Osteoblast (primary cell): ENCODE data around the gene GNG2. TPM values are rescaled to one million over a fixed set of nuclear protein-coding genes. Genes with fewer than 3 reads are reported as not detected.

Experiments used
- DNase-seq: peaks from one replicate; pipeline ENCODE4 v3.0.0; 2011; ENCODE audit warnings: low spot score, mixed read lengths; ENCODE audit not compliant: insufficient read length; ENCODE audit errors: missing footprints
- H2AFZ ChIP-seq: 2 replicates; pipeline ENCODE4 v1.6.0; 2011; ENCODE audit warnings: mild to moderate bottlenecking, low read length
- H3K27ac ChIP-seq: 2 replicates; pipeline ENCODE4 v1.5.1; 2011; ENCODE audit warnings: mild to moderate bottlenecking, low read depth, low read length, moderate library complexity
- H3K27me3 ChIP-seq: 2 replicates; pipeline ENCODE4 v1.6.0; 2012; ENCODE audit warnings: mild to moderate bottlenecking, control low read depth, inconsistent platforms, low read length, moderate library complexity; ENCODE audit not compliant: insufficient read depth
- H3K36me3 ChIP-seq: 2 replicates; pipeline ENCODE4 v1.5.1; 2011; ENCODE audit warnings: mild to moderate bottlenecking, low read length, control low read depth, moderate library complexity; ENCODE audit not compliant: insufficient read depth
- H3K4me1 ChIP-seq: 2 replicates; pipeline ENCODE4 v1.5.1; 2011; ENCODE audit warnings: mild to moderate bottlenecking, low read length, control low read depth, moderate library complexity; ENCODE audit not compliant: insufficient read depth
- H3K4me2 ChIP-seq: 2 replicates; pipeline ENCODE4 v1.6.0; 2011; ENCODE audit warnings: mild to moderate bottlenecking, low read length; ENCODE audit not compliant: insufficient read depth
- H3K4me3 ChIP-seq: fragments of 200-600 bp; sonication (generic); 3 replicates; pipeline ENCODE4 v1.5.1; 2012; ENCODE audit warnings: mild to moderate bottlenecking, low read length, inconsistent platforms; ENCODE audit not compliant: insufficient read depth
- H3K79me2 ChIP-seq: 2 replicates; pipeline ENCODE4 v1.6.0; 2012; ENCODE audit warnings: mild to moderate bottlenecking, low read length, control low read depth, inconsistent platforms; ENCODE audit not compliant: insufficient read depth
- H3K9me3 ChIP-seq: 2 replicates; pipeline ENCODE4 v1.5.1; 2011; ENCODE audit warnings: low read depth, low read length, control low read depth
- H4K20me1 ChIP-seq: 2 replicates; pipeline ENCODE4 v1.6.0; 2012; ENCODE audit warnings: mild to moderate bottlenecking, low read length, control low read depth; ENCODE audit not compliant: insufficient read depth
- CTCF ChIP-seq: IDR thresholded peaks from 2 replicates; pipeline ENCODE4 v1.5.1; 2011; ENCODE audit warnings: mild to moderate bottlenecking, low read depth, low read length, moderate library complexity; ENCODE audit errors: extremely low read depth
- total RNA-seq: library from RNA; depleted of rRNA; stranded (reverse); fragments of >200 nt; gene quantifications from 2 replicates; pipeline ENCODE4 v1.2.3, GENCODE V29; 2012

GNG2 gene
- 7.4 and 9.8 TPM in 2 replicates for total RNA-seq

GRCh38 chr14:51860164-51860824 lies at the start of gene GNG2:
Gene GNG2, plus strand, starts transcription at chr14:51860612. Its CDS starts 90,067 bp downstream, at chr14:51950679.
- peak within 1 kb of the TSS; percentile 85 for H2AFZ ChIP-seq
- no peaks in the 10 kb centered on the region for H3K9me3 ChIP-seq
- peaks cover 17% of the 10 kb centered on the region for H3K4me1 ChIP-seq
- H3K79me2 ChIP-seq, result no peaks in the 10 kb centered on the region
- H3K27ac ChIP-seq, result peak within 1 kb of the TSS; percentile 55
- TF ChIP-seq CTCF, result no peak
- peak; percentile 80 for DNase-seq
- peak within 1 kb of the TSS; percentile 85 for H3K4me2 ChIP-seq
- no peaks in the 10 kb centered on the region for H3K27me3 ChIP-seq
- no peaks in the 10 kb centered on the region for H3K36me3 ChIP-seq
- H4K20me1 ChIP-seq, result no peaks in the 10 kb centered on the region
- H3K4me3 ChIP-seq, result peak within 1 kb of the TSS; percentile 73

GRCh38 chr14:51811706-51812105 lies 48.7 kb upstream of the GNG2 start:
- TF ChIP-seq CTCF, result no peak
- H3K36me3 ChIP-seq, result no peaks in the 10 kb centered on the region
- no peaks in the 10 kb centered on the region for H3K4me1 ChIP-seq
- H3K4me3 ChIP-seq, result no peak overlapping the region
- DNase-seq, result no peak
- no peak overlapping the region for H2AFZ ChIP-seq
- H3K27ac ChIP-seq, result no peak overlapping the region
- H3K9me3 ChIP-seq, result no peaks in the 10 kb centered on the region
- no peaks in the 10 kb centered on the region for H3K79me2 ChIP-seq
- no peak overlapping the region for H3K4me2 ChIP-seq
- no peaks in the 10 kb centered on the region for H4K20me1 ChIP-seq
- H3K27me3 ChIP-seq, result no peaks in the 10 kb centered on the region

- Histone ChIP-seq H2AFZ (no peak overlapping the region), H3K9me3 (no peaks in the 10 kb centered on the region), H3K27ac (no peak overlapping the region), H3K4me3 (no peak overlapping the region), H3K79me2 (no peaks in the 10 kb centered on the region), H3K4me1 (no peaks in the 10 kb centered on the region), H4K20me1 (no peaks in the 10 kb centered on the region), H3K4me2 (no peak overlapping the region), H3K36me3 (no peaks in the 10 kb centered on the region), H3K27me3 (peaks cover 4% of the 10 kb centered on the region)
- no peak for TF ChIP-seq CTCF
- DNase-seq, result no peak
Observed at GRCh38 chr14:51816031-51816430, 44.4 kb upstream of the GNG2 start.

- no peak for DNase-seq
- TF ChIP-seq CTCF, result no peak
- H3K4me1 ChIP-seq, result no peaks in the 10 kb centered on the region
- H2AFZ ChIP-seq, result no peak overlapping the region
- no peaks in the 10 kb centered on the region for H3K9me3 ChIP-seq
- peaks cover 4% of the 10 kb centered on the region for H3K27me3 ChIP-seq
- no peak overlapping the region for H3K4me3 ChIP-seq
- H3K4me2 ChIP-seq, result no peak overlapping the region
- H3K36me3 ChIP-seq, result no peaks in the 10 kb centered on the region
- no peaks in the 10 kb centered on the region for H4K20me1 ChIP-seq
- no peak overlapping the region for H3K27ac ChIP-seq
- no peaks in the 10 kb centered on the region for H3K79me2 ChIP-seq
Observed at GRCh38 chr14:51817326-51817725, 43.1 kb upstream of the GNG2 start.
